HCT116 (cell line): ENCODE results near the gene ESR1.

ENCODE experiments used
- EZH2phosphoT487 ChIP-seq: fragments of 200-600 bp; IDR thresholded peaks from 2 replicates; pipeline ENCODE4 v1.6.1; 2018; ENCODE audit warnings: antibody characterized with exemption, borderline replicate concordance
- POLR2A ChIP-seq: IDR thresholded peaks from 2 replicates; pipeline ENCODE4 v1.7.0; 2011; ENCODE audit warnings: borderline replicate concordance; ENCODE audit not compliant: insufficient read depth, insufficient read length; ENCODE audit errors: extremely low read depth
- POLR2AphosphoS5 ChIP-seq: IDR thresholded peaks from 2 replicates; pipeline ENCODE4 v1.6.1; 2011; ENCODE audit warnings: mild to moderate bottlenecking, low read depth, low read length, moderate library complexity
- TF ChIP-seq, protein P1 (sequence below), 3 experiments: fragments of 200-600 bp in 1 of 3; sonication (generic) in 1 of 3; IDR thresholded peaks in 2 of 3; conservative IDR thresholded peaks in 1 of 3; 2 replicates each; pipeline ENCODE4 v1.5.1; 2012 to 2017; ENCODE audit warnings: low read depth in 2 of 3, low read length in 2 of 3, antibody characterized with exemption in 1 of 3, borderline replicate concordance in 1 of 3, control low read depth in 1 of 3, mild to moderate bottlenecking in 1 of 3, mixed read lengths in 1 of 3, mixed run types in 1 of 3, moderate library complexity in 1 of 3; ENCODE audit not compliant: insufficient read depth in 1 of 3

DNA sequence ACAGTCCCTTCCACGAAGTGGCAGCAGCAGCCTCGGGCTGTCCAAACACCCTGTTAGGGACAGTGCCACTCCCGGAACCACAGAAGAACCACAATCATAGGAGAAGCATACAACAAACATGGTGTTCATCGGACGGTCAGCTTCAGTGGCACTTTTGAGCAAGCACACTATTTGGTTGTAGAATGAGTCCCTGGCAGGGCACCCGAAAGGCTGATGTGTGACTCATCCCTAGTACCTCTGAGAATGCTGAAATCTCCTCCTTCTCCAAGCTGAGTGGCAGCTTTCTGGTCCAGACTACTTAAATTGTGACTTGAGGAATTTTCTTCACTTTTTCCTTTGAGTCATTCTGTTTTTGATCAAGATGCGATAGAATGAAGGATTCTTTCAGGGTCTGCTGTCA is 282.5 kb downstream of the ESR1 start:
- TF ChIP-seq POLR2A (no peak), POLR2AphosphoS5 (no peak), EZH2phosphoT487 (no peak)
- TF ChIP-seq, protein P1, sequence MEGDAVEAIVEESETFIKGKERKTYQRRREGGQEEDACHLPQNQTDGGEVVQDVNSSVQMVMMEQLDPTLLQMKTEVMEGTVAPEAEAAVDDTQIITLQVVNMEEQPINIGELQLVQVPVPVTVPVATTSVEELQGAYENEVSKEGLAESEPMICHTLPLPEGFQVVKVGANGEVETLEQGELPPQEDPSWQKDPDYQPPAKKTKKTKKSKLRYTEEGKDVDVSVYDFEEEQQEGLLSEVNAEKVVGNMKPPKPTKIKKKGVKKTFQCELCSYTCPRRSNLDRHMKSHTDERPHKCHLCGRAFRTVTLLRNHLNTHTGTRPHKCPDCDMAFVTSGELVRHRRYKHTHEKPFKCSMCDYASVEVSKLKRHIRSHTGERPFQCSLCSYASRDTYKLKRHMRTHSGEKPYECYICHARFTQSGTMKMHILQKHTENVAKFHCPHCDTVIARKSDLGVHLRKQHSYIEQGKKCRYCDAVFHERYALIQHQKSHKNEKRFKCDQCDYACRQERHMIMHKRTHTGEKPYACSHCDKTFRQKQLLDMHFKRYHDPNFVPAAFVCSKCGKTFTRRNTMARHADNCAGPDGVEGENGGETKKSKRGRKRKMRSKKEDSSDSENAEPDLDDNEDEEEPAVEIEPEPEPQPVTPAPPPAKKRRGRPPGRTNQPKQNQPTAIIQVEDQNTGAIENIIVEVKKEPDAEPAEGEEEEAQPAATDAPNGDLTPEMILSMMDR (IDR thresholded peaks at IDR 0.05 in 2 of 3, conservative IDR thresholded peaks at IDR 0.05 in 1 of 3; ENCODE audit: borderline replicate concordance in 1 of 3, insufficient read depth in 1 of 3, low read depth in 2 of 3, low read length in 2 of 3): no peak
